GM12878 (cell line): Measurements from ENCODE around the gene CYP2U1. TPM values are rescaled to one million over a fixed set of nuclear protein-coding genes. Genes with fewer than 3 reads are reported as not detected.

Experiments used
- ATF7 ChIP-seq: fragments of 450-650 bp; IDR thresholded peaks from 2 replicates; pipeline ENCODE4 v1.6.1; 2016; ENCODE audit warnings: low read depth, mild to moderate bottlenecking
- BACH1 ChIP-seq: fragments of 450-650 bp; IDR thresholded peaks from 2 replicates; pipeline ENCODE4 v1.6.1; 2017; ENCODE audit warnings: mild to moderate bottlenecking, borderline replicate concordance
- CBX5 ChIP-seq: sonication (generic); IDR thresholded peaks from 2 replicates; pipeline ENCODE4 v1.6.1; 2016; ENCODE audit warnings: low read depth, moderate library complexity, mild to moderate bottlenecking, inconsistent platforms
- CHD1 ChIP-seq: IDR thresholded peaks from 2 replicates; pipeline ENCODE4 v1.6.1; 2012; ENCODE audit warnings: low read depth, low read length, improper control_type of control experiment
- E4F1 ChIP-seq: fragments of 450-650 bp; IDR thresholded peaks from 2 replicates; pipeline ENCODE4 v1.6.1; 2018; ENCODE audit warnings: borderline replicate concordance, mild to moderate bottlenecking; ENCODE audit not compliant: partially characterized antibody
- ETV6 ChIP-seq, 2 experiments: fragments of 450-650 bp in 1 of 2; IDR thresholded peaks in 1 of 2; conservative IDR thresholded peaks in 1 of 2; 2 replicates each; pipeline ENCODE4 v1.6.1; 2014; ENCODE audit warnings: antibody characterized with exemption in 1 of 2, borderline replicate concordance in 1 of 2, low read depth in 1 of 2, mild to moderate bottlenecking in 1 of 2, moderate library complexity in 1 of 2
- HDAC2 ChIP-seq: fragments of 200-600 bp; sonication (generic); IDR thresholded peaks from 2 replicates; pipeline ENCODE4 v1.6.1; 2017
- MTA3 ChIP-seq: IDR thresholded peaks from 2 replicates; pipeline ENCODE4 v1.6.1; 2012; ENCODE audit warnings: low read length, inconsistent platforms, borderline replicate concordance
- MXI1 ChIP-seq: fragments of 150-350 bp; IDR thresholded peaks from 2 replicates; pipeline ENCODE4 v1.6.1; 2011; ENCODE audit warnings: low read depth, mild to moderate bottlenecking, inconsistent platforms, low read length, improper control_type of control experiment
- PAX5 ChIP-seq: IDR thresholded peaks from 2 replicates; pipeline ENCODE4 v1.6.1; 2011; ENCODE audit warnings: low read depth, low read length, borderline replicate concordance
- POU2F2 ChIP-seq: IDR thresholded peaks from 3 replicates; pipeline ENCODE4 v1.6.1; 2011; ENCODE audit warnings: low read depth, mild to moderate bottlenecking, low read length, borderline replicate concordance
- RAD21 ChIP-seq: IDR thresholded peaks from 2 replicates; pipeline ENCODE4 v1.6.1; 2011; ENCODE audit warnings: mild to moderate bottlenecking, low read depth, low read length, moderate library complexity; ENCODE audit not compliant: insufficient read depth
- SMARCA5 ChIP-seq: fragments of 450-650 bp; IDR thresholded peaks from 2 replicates; pipeline ENCODE4 v1.6.1; 2017; ENCODE audit warnings: mild to moderate bottlenecking
- SPI1 ChIP-seq: IDR thresholded peaks from 2 replicates; pipeline ENCODE4 v1.6.1; 2011; ENCODE audit warnings: low read depth, mild to moderate bottlenecking, low read length, moderate library complexity, borderline replicate concordance; ENCODE audit not compliant: insufficient read depth
- SUPT20H ChIP-seq: IDR thresholded peaks from 2 replicates; pipeline ENCODE4 v1.6.1; 2011; ENCODE audit warnings: low read depth, mild to moderate bottlenecking, low read length, moderate library complexity, borderline replicate concordance; ENCODE audit not compliant: control insufficient read depth
- SUZ12 ChIP-seq: fragments of 200-600 bp; sonication (generic); IDR thresholded peaks from one replicate; pipeline ENCODE4 v1.6.1; 2018; ENCODE audit warnings: antibody characterized with exemption, mild to moderate bottlenecking; ENCODE audit not compliant: unreplicated experiment
- TBL1XR1 ChIP-seq: IDR thresholded peaks from 2 replicates; pipeline ENCODE4 v1.6.1; 2012; ENCODE audit warnings: low read depth, low read length, improper control_type of control experiment
- USF1 ChIP-seq: IDR thresholded peaks from 2 replicates; pipeline ENCODE4 v1.6.1; 2011; ENCODE audit warnings: borderline replicate concordance, low read depth, mild to moderate bottlenecking, moderate library complexity, mixed read lengths, low read length; ENCODE audit not compliant: insufficient read depth; ENCODE audit errors: extremely low read length
- YY1 ChIP-seq: IDR thresholded peaks from 2 replicates; pipeline ENCODE4 v1.6.1; 2011; ENCODE audit warnings: low read depth, mild to moderate bottlenecking, low read length
- ZBTB11 ChIP-seq: fragments of 450-650 bp; formaldehyde crosslinking; IDR thresholded peaks from 2 replicates; pipeline ENCODE4 v1.5.0; 2022; ENCODE audit warnings: mild to moderate bottlenecking, missing genetic modification characterization
- ZBTB33 ChIP-seq: fragments of 450-650 bp; IDR thresholded peaks from 2 replicates; pipeline ENCODE4 v1.6.1; 2017; ENCODE audit warnings: mild to moderate bottlenecking
- ZNF274 ChIP-seq: IDR thresholded peaks from one replicate; pipeline ENCODE4 v1.8.0; 2011; ENCODE audit not compliant: insufficient read length, insufficient read depth
- ZNF384 ChIP-seq: IDR thresholded peaks from 2 replicates; pipeline ENCODE4 v1.6.1; 2012; ENCODE audit warnings: low read depth, mild to moderate bottlenecking, low read length, improper control_type of control experiment, borderline replicate concordance
- polyA plus RNA-seq, 11 experiments: library from polyadenylated mRNA; depleted of rRNA in 4 of 11; unstranded in 6 of 11; stranded (reverse) in 5 of 11; fragments of >200 nt; fragmentation: Nextera tagmentation in 4 of 11; fragmentation: Illumina TruSeq in 1 of 11; extraction: Ambion mirVana in 4 of 11; extraction: Trizol in 1 of 11; gene quantifications; 1 replicate in 1 of 11; 2 replicates in 10 of 11; pipeline versions ENCODE4 v1.2.1 to v1.2.3, GENCODE V29; 2011 to 2016; ENCODE audit warnings: inconsistent platforms in 2 of 11, missing spikeins in 2 of 11, low read depth in 1 of 11
- total RNA-seq, 4 experiments: library from RNA; depleted of rRNA in 3 of 4; stranded (reverse); fragments of >200 nt in 3 of 4; fragmentation: Illumina TruSeq in 1 of 4; extraction: Trizol in 1 of 4; gene quantifications; 2 replicates each; pipeline versions ENCODE4 v1.2.1 to v1.2.3, GENCODE V29; 2013 to 2021

CYP2U1 gene
- total and polyA plus RNA-seq, 10 of the 15 experiments (the other 5 are each of a cell fraction or from before 2014, with no cell fraction given) = 0.41 to 3.4 (median 2.9) TPM

- TF ChIP-seq MTA3 (no peak), CBX5 (no peak), RAD21 (no peak), ZNF384 (peak; percentile 85), CHD1 (no peak), ATF7 (peak; percentile 34; the same call in 1 of the 2 replicates), BACH1 (no peak), SUPT20H (no peak), SPI1 (peak; percentile 94), HDAC2 (no peak), SMARCA5 (no peak), ZBTB11 (CRISPR knock-in tag) (no peak), ETV6 (conservative IDR thresholded peaks at IDR 0.05 in 1 of 2, IDR thresholded peaks at IDR 0.05 in 1 of 2; ENCODE audit: borderline replicate concordance in 1 of 2, low read depth in 1 of 2) (no peak), SUZ12 (no peak), E4F1 (no peak), USF1 (no peak), TBL1XR1 (no peak), YY1 (no peak), ZNF274 (no peak), MXI1 (peak; percentile 58; the same call in 1 of the 2 replicates), POU2F2 (no peak), PAX5 (no peak), ZBTB33 (no peak)
Measured at GRCh38 chr4:107993969-107994368, 62.6 kb downstream of the CYP2U1 start (continued).
